Hepatocyte (in vitro differentiated cells): ENCODE data around the gene LLGL1. TPM values are rescaled to one million over a fixed set of nuclear protein-coding genes. Genes with fewer than 3 reads are reported as not detected.

Experiments used
- DNase-seq: peaks from one replicate; pipeline ENCODE4 v3.0.0-alpha.2; 2016; ENCODE audit warnings: low spot score
- H2AFZ ChIP-seq: fragments of 200-600 bp; sonication (generic); 2 replicates; pipeline ENCODE4 v1.6.0; 2016; ENCODE audit warnings: antibody characterized with exemption, mild to moderate bottlenecking
- H3K27ac ChIP-seq: fragments of 200-600 bp; sonication (generic); 2 replicates; pipeline ENCODE4 v1.5.1; 2016; ENCODE audit warnings: mild to moderate bottlenecking
- H3K27me3 ChIP-seq: fragments of 200-600 bp; sonication (generic); 2 replicates; pipeline ENCODE4 v1.6.1; 2016
- H3K36me3 ChIP-seq: fragments of 200-600 bp; sonication (generic); replicated peaks from 2 replicates; pipeline ENCODE4 v1.5.1; 2016; ENCODE audit warnings: low read depth; ENCODE audit not compliant: insufficient read depth
- H3K4me1 ChIP-seq: fragments of 200-600 bp; sonication (generic); 2 replicates; pipeline ENCODE4 v1.5.1; 2016; ENCODE audit warnings: mild to moderate bottlenecking, moderate library complexity; ENCODE audit not compliant: insufficient read depth
- H3K4me2 ChIP-seq: fragments of 200-600 bp; sonication (generic); 2 replicates; pipeline ENCODE4 v1.6.0; 2016
- H3K4me3 ChIP-seq: fragments of 200-600 bp; sonication (generic); 2 replicates; pipeline ENCODE4 v1.5.1; 2016; ENCODE audit warnings: mild to moderate bottlenecking
- H3K79me2 ChIP-seq: fragments of 200-600 bp; sonication (generic); 2 replicates; pipeline ENCODE4 v1.6.0; 2017; ENCODE audit warnings: mild to moderate bottlenecking
- H3K9me2 ChIP-seq: fragments of 200-600 bp; sonication (generic); replicated peaks from 2 replicates; pipeline ENCODE4 v1.6.0; 2017; ENCODE audit warnings: mild to moderate bottlenecking; ENCODE audit not compliant: insufficient read depth
- H3K9me3 ChIP-seq: fragments of 200-600 bp; sonication (generic); 2 replicates; pipeline ENCODE4 v1.5.1; 2016; ENCODE audit warnings: low read depth, mild to moderate bottlenecking
- H4K20me1 ChIP-seq: fragments of 200-600 bp; sonication (generic); 2 replicates; pipeline ENCODE4 v1.6.0; 2016; ENCODE audit warnings: mild to moderate bottlenecking; ENCODE audit not compliant: insufficient read depth, poor library complexity, severe bottlenecking
- EZH2 ChIP-seq: fragments of 200-600 bp; sonication (generic); IDR thresholded peaks from 2 replicates; pipeline ENCODE4 v1.6.1; 2016; ENCODE audit warnings: antibody characterized with exemption, mild to moderate bottlenecking, borderline replicate concordance
- EZH2phosphoT487 ChIP-seq: fragments of 200-600 bp; sonication (generic); IDR thresholded peaks from one replicate; pipeline ENCODE4 v1.6.1; 2018; ENCODE audit warnings: antibody characterized with exemption, mild to moderate bottlenecking, low read depth, moderate library complexity; ENCODE audit not compliant: unreplicated experiment, severe bottlenecking
- WGBS: methylation state at CpG from one replicate; pipeline ENCODE4 v1.1.6; 2016; ENCODE audit warnings: low lambda C conversion rate; ENCODE audit errors: missing lambda C conversion rate; 5-methylcytosine and 5-hydroxymethylcytosine counted together
- polyA plus RNA-seq: library from polyadenylated mRNA; unstranded; fragments of >200 nt; fragmentation: Nextera tagmentation; extraction: Ambion mirVana; gene quantifications from 2 replicates; pipeline ENCODE4 v1.2.1, GENCODE V29; 2016
- total RNA-seq: library from RNA; depleted of rRNA; stranded (reverse); fragments of >200 nt; gene quantifications from 2 replicates; pipeline ENCODE4 v1.2.3, GENCODE V29; 2014
- TF ChIP-seq, protein P1 (sequence below): fragments of 200-600 bp; sonication (generic); IDR thresholded peaks from 2 replicates; pipeline ENCODE4 v1.5.1; 2016; ENCODE audit warnings: antibody characterized with exemption, mild to moderate bottlenecking; ENCODE audit not compliant: poor library complexity

The LLGL1 gene
- total and polyA plus RNA-seq, 2 experiments from 2014 or later: 5.4 to 51.9 TPM

DNA sequence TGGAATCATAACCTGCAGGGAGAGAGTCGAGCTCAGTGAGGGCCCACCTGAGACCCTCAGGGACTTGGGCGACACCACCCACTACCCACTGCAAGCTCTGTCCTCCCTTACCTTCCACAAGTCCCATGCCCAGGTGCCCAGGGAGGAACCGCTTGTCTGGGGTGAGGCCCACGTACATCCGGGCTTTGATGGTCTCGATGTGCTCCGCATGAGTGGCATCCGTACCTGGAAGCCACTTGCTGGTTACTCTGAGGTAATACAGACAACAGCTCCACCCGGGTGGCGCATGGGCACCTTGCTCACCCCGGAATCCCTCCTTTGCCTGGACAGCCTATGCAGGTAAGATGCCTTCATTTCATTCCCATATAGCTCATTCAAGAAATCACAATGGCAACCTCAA is 59.9 kb downstream of the LLGL1 start:
- DNase-seq: no peak
- 98% methylated on average over 11 of the region's 11 CpGs for WGBS

GRCh38 chr17:18291718-18292540 is 66.5 kb downstream of the LLGL1 start:
- whole genome bisulfite sequencing: 86% methylated on average over 15 of the region's 15 CpGs
- Histone ChIP-seq H2AFZ (no peak overlapping the region), H3K4me3 (no peak overlapping the region), H3K36me3 (no peaks in the 10 kb centered on the region), H3K27me3 (no peaks in the 10 kb centered on the region), H3K9me2 (no peaks in the 10 kb centered on the region), H3K4me2 (no peak overlapping the region), H4K20me1 (no peaks in the 10 kb centered on the region), H3K4me1 (no peaks in the 10 kb centered on the region), H3K79me2 (no peaks in the 10 kb centered on the region), H3K9me3 (no peaks in the 10 kb centered on the region), H3K27ac (no peak overlapping the region)
- no peak for DNase-seq
- TF ChIP-seq, protein P1, sequence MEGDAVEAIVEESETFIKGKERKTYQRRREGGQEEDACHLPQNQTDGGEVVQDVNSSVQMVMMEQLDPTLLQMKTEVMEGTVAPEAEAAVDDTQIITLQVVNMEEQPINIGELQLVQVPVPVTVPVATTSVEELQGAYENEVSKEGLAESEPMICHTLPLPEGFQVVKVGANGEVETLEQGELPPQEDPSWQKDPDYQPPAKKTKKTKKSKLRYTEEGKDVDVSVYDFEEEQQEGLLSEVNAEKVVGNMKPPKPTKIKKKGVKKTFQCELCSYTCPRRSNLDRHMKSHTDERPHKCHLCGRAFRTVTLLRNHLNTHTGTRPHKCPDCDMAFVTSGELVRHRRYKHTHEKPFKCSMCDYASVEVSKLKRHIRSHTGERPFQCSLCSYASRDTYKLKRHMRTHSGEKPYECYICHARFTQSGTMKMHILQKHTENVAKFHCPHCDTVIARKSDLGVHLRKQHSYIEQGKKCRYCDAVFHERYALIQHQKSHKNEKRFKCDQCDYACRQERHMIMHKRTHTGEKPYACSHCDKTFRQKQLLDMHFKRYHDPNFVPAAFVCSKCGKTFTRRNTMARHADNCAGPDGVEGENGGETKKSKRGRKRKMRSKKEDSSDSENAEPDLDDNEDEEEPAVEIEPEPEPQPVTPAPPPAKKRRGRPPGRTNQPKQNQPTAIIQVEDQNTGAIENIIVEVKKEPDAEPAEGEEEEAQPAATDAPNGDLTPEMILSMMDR: no peak
- no peak for TF ChIP-seq EZH2phosphoT487
- TF ChIP-seq EZH2: no peak

More for the DNA sequence above, 59.9 kb downstream of the LLGL1 start:
- Histone ChIP-seq H3K27me3 (no peaks in the 10 kb centered on the region), H3K36me3 (no peaks in the 10 kb centered on the region), H3K9me2 (no peaks in the 10 kb centered on the region), H2AFZ (no peak overlapping the region), H4K20me1 (no peaks in the 10 kb centered on the region), H3K4me1 (no peaks in the 10 kb centered on the region), H3K9me3 (no peaks in the 10 kb centered on the region), H3K4me3 (no peak overlapping the region), H3K4me2 (no peak overlapping the region), H3K27ac (no peak overlapping the region), H3K79me2 (no peaks in the 10 kb centered on the region)
- TF ChIP-seq EZH2phosphoT487 (no peak), EZH2 (no peak)
- TF ChIP-seq, protein P1: no peak

Other genes starting within 250 kb of the LLGL1 start
- gene ATPAF2, start 186.5 kb upstream of the LLGL1 start, total RNA-seq: 16.8 and 17.9 TPM in 2 replicates
- gene ATPAF2, start 186.5 kb upstream of the LLGL1 start, polyA plus RNA-seq: 33.9 and 36.7 TPM in 2 replicates
- 7.1 and 8.2 TPM in 2 replicates for gene GID4, start 186.2 kb upstream of the LLGL1 start, total RNA-seq
- 4.7 and 6.7 TPM in 2 replicates for gene GID4, start 186.2 kb upstream of the LLGL1 start, polyA plus RNA-seq
- 31.4 and 35.9 TPM in 2 replicates for gene DRG2, start 137.7 kb upstream of the LLGL1 start, total RNA-seq
- gene DRG2, start 137.7 kb upstream of the LLGL1 start, polyA plus RNA-seq: 36.6 and 38.4 TPM in 2 replicates
- 1.2 and 2.4 TPM in 2 replicates for gene MYO15A, start 116.9 kb upstream of the LLGL1 start, total RNA-seq
- 2.8 and 4.7 TPM in 2 replicates for gene MYO15A, start 116.9 kb upstream of the LLGL1 start, polyA plus RNA-seq
- gene ALKBH5, start 41.8 kb upstream of the LLGL1 start, total RNA-seq: 56.6 and 68.6 TPM in 2 replicates
- 66.6 and 78.3 TPM in 2 replicates for gene ALKBH5, start 41.8 kb upstream of the LLGL1 start, polyA plus RNA-seq
- gene FLII, start 33.1 kb downstream of the LLGL1 start, total RNA-seq: 110 and 142 TPM in 2 replicates
- 188 and 210 TPM in 2 replicates for gene FLII, start 33.1 kb downstream of the LLGL1 start, polyA plus RNA-seq
- gene MIEF2, start 35.0 kb downstream of the LLGL1 start, total RNA-seq: 29.3 and 30.7 TPM in 2 replicates
- gene MIEF2, start 35.0 kb downstream of the LLGL1 start, polyA plus RNA-seq: 20.5 and 21.0 TPM in 2 replicates
- gene TOP3A, start 89.4 kb downstream of the LLGL1 start, total RNA-seq: 24.3 and 28.2 TPM in 2 replicates
- 15.5 and 22.5 TPM in 2 replicates for gene TOP3A, start 89.4 kb downstream of the LLGL1 start, polyA plus RNA-seq
- gene SMCR8, start 89.7 kb downstream of the LLGL1 start, total RNA-seq: 13.8 and 17.7 TPM in 2 replicates
- gene SMCR8, start 89.7 kb downstream of the LLGL1 start, polyA plus RNA-seq: 3.8 TPM in 2 replicates
- 36.2 and 39.1 TPM in 2 replicates for gene SHMT1, start 137.9 kb downstream of the LLGL1 start, total RNA-seq
- gene SHMT1, start 137.9 kb downstream of the LLGL1 start, polyA plus RNA-seq: 22.2 and 30.4 TPM in 2 replicates
- not detected in 2 replicates for gene EVPLL, start 152.1 kb downstream of the LLGL1 start, total RNA-seq
- gene EVPLL, start 152.1 kb downstream of the LLGL1 start, polyA plus RNA-seq: 0.55 TPM in 1 of 2 replicates, not detected in the other